Esophagus squamous epithelium (tissue), 5 donors: ENCODE measurements around the gene SMIM9. TPM values are rescaled to one million over a fixed set of nuclear protein-coding genes. Genes with fewer than 3 reads are reported as not detected.

Experiments used
- DNase-seq: peaks from one replicate; lab custom pipeline; 2025; lab: John Stamatoyannopoulos, UW
- H3K27ac ChIP-seq, 4 donors: fragments of 200-600 bp; sonication (generic); one replicate each; pipeline ENCODE4 v1.5.1; 2016 to 2019; ENCODE audit warnings: mild to moderate bottlenecking in 1 of 4
- H3K27me3 ChIP-seq, 4 donors: fragments of 200-600 bp; sonication (generic); 1 replicate in 3 of 4; 2 replicates in 1 of 4; pipeline versions ENCODE4 v1.5.1 to v1.6.0; 2017 to 2021; ENCODE audit warnings: antibody characterized with exemption in 1 of 4
- H3K36me3 ChIP-seq, 3 donors: fragments of 200-600 bp; sonication (generic); one replicate each; pipeline ENCODE4 v1.5.1; 2016 to 2019
- H3K4me1 ChIP-seq, 3 donors: fragments of 200-600 bp; sonication (generic); one replicate each; pipeline ENCODE4 v1.5.1; 2017 to 2019
- H3K4me3 ChIP-seq, 4 donors: fragments of 200-600 bp; sonication (generic); 1 replicate in 3 of 4; 2 replicates in 1 of 4; pipeline ENCODE4 v1.5.1; 2016 to 2019; ENCODE audit warnings: mild to moderate bottlenecking in 2 of 4, moderate library complexity in 1 of 4
- H3K9me3 ChIP-seq, 3 donors: fragments of 200-600 bp; sonication (generic); one replicate each; pipeline ENCODE4 v1.5.1; 2016 to 2019
- POLR2A ChIP-seq, 4 donors: fragments of 450-650 bp; IDR thresholded peaks; one replicate each; pipeline ENCODE4 v1.6.1; 2017; ENCODE audit warnings: antibody characterized with exemption in 4 of 4, mild to moderate bottlenecking in 4 of 4, moderate library complexity in 3 of 4
- WGBS, 2 donors: methylation state at CpG; one replicate each; pipeline ENCODE4 v1.1.5; 2018; 5-methylcytosine and 5-hydroxymethylcytosine counted together
- intact Hi-C: fragments of 100-400 bp; cut with DNase I; formaldehyde crosslinking; loops from one replicate; pipeline ENCODE4 v1.15.0; 2022
- total RNA-seq, 4 donors: library from RNA; depleted of rRNA; stranded (reverse); fragments of >200 nt; gene quantifications; one replicate each; pipeline ENCODE4 v1.1.0, GENCODE V29; 2016
- TF ChIP-seq, protein P1 (sequence below), 6 experiments: fragments of 450-650 bp in 4 of 6; fragments of 200-600 bp in 2 of 6; sonication (generic) in 2 of 6; IDR thresholded peaks; one replicate each; pipeline ENCODE4 v1.5.1; 2016 to 2019; ENCODE audit warnings: antibody characterized with exemption in 6 of 6, mild to moderate bottlenecking in 4 of 6, moderate library complexity in 4 of 6
- donor health status: DM: yes; HTN: yes; CAD: no.

SMIM9 gene
- total RNA-seq, 4 donors from 2014 or later = not detected

DNA sequence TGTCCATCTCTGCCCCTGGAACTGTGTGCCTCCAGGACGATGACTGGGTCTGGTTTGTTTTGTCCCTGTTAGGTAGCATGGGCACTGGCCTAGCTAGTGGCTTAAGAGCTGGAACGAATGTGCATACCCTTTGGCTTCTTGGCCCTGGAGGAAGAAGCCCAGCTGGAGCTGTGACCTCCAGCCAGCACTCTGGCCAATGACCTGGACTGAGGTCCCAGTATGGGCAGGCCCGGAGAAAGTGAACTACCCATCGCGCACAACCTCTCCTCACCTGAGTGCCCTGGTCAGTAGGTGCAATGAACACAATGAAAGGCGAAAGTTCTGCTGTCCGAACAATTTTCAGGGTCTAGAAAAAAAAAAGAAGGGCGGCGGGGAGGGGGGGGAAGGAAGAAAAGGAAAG is 53.5 kb downstream of the SMIM9 start:
- intact Hi-C loops = no loop called here
- Histone ChIP-seq H3K4me3 (no peak overlapping the region), H3K36me3 (peaks cover 0 to 41% (median 10%) of the 10 kb centered on the region in 3 donors), H3K27me3 (no peaks in the 10 kb centered on the region), H3K9me3 (no peaks in the 10 kb centered on the region), H3K4me1 (no peaks in the 10 kb centered on the region), H3K27ac (no peak overlapping the region)
- no peak for DNase-seq
- TF ChIP-seq POLR2A (IDR thresholded peaks at IDR 0.05) = no peak
- TF ChIP-seq, protein P1, sequence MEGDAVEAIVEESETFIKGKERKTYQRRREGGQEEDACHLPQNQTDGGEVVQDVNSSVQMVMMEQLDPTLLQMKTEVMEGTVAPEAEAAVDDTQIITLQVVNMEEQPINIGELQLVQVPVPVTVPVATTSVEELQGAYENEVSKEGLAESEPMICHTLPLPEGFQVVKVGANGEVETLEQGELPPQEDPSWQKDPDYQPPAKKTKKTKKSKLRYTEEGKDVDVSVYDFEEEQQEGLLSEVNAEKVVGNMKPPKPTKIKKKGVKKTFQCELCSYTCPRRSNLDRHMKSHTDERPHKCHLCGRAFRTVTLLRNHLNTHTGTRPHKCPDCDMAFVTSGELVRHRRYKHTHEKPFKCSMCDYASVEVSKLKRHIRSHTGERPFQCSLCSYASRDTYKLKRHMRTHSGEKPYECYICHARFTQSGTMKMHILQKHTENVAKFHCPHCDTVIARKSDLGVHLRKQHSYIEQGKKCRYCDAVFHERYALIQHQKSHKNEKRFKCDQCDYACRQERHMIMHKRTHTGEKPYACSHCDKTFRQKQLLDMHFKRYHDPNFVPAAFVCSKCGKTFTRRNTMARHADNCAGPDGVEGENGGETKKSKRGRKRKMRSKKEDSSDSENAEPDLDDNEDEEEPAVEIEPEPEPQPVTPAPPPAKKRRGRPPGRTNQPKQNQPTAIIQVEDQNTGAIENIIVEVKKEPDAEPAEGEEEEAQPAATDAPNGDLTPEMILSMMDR (IDR thresholded peaks at IDR 0.05) = no peak
- 75 to 92% methylated on average over 4 to 6 of the region's 9 CpGs for WGBS, 2 donors

DNA sequence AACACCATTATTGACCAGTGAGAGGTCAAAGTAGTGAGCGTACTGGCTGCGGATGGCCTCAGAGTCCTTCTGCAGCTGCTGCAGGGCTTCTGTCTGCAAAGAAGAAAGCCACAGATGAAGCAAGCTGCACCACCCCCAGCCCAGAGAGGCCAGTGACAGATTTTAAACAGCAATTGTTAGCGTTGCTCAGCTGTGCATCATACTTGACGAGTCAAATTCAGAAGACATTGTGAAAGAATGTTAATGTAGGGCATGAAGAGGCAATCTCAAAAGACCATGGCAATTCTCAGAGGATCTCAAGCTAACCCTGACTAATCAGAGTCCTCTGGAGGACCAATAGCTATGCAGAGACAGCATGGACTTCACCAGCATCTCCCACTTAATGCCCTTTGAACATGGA is 55.2 kb downstream of the SMIM9 start:
- peaks cover 0 to 7% (median 0%) of the 10 kb centered on the region in 3 donors for H3K4me1 ChIP-seq
- no peak for DNase-seq
- intact Hi-C loops = no loop called here
- no peak for TF ChIP-seq POLR2A (IDR thresholded peaks at IDR 0.05)
- TF ChIP-seq, protein P1 (IDR thresholded peaks at IDR 0.05) = no peak
- no peaks in the 10 kb centered on the region for H3K9me3 ChIP-seq
- H3K36me3 ChIP-seq = peaks cover 0 to 58% (median 11%) of the 10 kb centered on the region in 3 donors
- H3K27me3 ChIP-seq = no peaks in the 10 kb centered on the region
- no peak overlapping the region for H3K4me3 ChIP-seq
- no peak overlapping the region for H3K27ac ChIP-seq
- 100% methylated on average over 3 of the region's 4 CpGs; no CpG with 5 or more reads in 1 of the 2 donors for WGBS, 2 donors

DNA sequence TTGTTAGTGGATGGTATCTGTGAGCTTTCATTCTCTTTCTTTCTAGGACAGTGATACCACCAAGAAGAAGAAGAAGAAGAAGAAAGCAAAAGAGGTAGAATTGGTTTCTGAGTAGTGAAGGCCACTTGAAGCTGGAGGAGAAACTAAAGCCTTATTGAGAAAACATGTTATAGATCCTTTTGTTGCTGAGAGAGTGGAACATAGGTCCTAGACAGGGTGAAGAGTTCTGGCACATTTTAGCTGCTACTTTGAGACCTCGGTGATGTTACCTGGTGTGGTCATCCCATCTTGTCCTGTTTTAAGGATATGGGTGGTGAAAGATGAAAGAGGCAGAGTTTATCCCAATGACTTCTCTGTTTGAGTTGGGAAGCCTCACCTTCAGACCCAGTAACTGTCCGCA is 57.7 kb downstream of the SMIM9 start:
- intact Hi-C loops = no loop called here
- H3K36me3 ChIP-seq = peaks cover 0 to 80% (median 14%) of the 10 kb centered on the region in 3 donors
- no peaks in the 10 kb centered on the region for H3K9me3 ChIP-seq
- DNase-seq = no peak
- H3K4me1 ChIP-seq = peaks cover 0 to 7% (median 0%) of the 10 kb centered on the region in 3 donors
- TF ChIP-seq, protein P1 (IDR thresholded peaks at IDR 0.05) = no peak
- no peak for TF ChIP-seq POLR2A (IDR thresholded peaks at IDR 0.05)
- H3K27me3 ChIP-seq = no peaks in the 10 kb centered on the region
- 86 to 100% methylated on average over 2 of the region's 2 CpGs for WGBS, 2 donors
- no peak overlapping the region for H3K27ac ChIP-seq
- H3K4me3 ChIP-seq = no peak overlapping the region

DNA sequence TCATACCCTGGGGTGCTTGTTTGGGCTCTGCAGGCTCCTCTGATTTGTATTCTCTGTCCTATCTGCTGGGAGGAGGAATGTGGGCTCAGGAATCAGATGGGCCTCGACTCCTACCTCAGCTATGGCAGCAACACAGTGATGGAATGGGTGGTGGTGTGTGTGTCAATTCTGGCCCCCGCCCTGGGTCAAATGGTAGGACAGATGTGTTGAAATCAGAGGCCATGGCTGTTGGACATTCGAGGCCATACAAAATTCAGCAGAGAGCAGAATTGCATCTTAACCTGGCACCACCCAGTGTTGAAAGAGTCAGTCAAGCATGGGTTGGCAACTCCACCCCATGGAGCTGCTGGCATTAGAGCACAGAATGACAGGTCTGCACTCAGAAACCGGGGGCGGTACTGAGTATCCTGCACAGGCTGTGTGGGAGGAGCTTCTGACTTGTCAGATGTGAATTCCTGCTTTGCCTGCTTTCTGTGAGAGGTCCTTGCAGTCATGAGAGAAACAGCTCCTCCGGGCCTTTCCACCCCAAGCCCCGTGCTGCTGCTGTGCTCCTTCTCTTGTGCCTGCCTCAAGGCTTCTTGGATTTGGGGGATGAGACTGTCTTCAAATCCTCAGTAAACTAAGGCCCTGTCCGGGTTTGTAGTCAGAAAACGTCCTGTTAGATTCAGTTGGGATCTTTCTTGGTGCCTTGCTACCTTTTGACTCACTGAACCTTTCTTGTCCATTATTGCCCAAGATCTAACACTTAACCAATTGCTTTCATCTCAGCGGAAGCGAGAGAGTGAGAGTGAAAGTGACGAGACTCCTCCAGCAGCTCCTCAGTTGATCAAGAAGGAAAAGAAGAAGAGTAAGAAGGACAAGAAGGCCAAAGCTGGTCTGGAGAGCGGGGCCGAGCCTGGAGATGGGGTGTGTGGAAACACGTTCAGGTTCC is 58.8 kb downstream of the SMIM9 start:
- H3K9me3 ChIP-seq = no peaks in the 10 kb centered on the region
- WGBS, 2 donors = 71 to 85% methylated on average over 5 to 12 of the region's 15 CpGs
- H3K4me1 ChIP-seq = peaks cover 0 to 7% (median 0%) of the 10 kb centered on the region in 3 donors
- intact Hi-C loops = no loop called here
- no peak overlapping the region for H3K4me3 ChIP-seq
- DNase-seq = no peak
- no peak overlapping the region for H3K27ac ChIP-seq
- H3K36me3 ChIP-seq = peaks cover 0 to 83% (median 14%) of the 10 kb centered on the region in 3 donors
- H3K27me3 ChIP-seq = no peaks in the 10 kb centered on the region
- TF ChIP-seq, protein P1 (IDR thresholded peaks at IDR 0.05) = no peak

DNA sequence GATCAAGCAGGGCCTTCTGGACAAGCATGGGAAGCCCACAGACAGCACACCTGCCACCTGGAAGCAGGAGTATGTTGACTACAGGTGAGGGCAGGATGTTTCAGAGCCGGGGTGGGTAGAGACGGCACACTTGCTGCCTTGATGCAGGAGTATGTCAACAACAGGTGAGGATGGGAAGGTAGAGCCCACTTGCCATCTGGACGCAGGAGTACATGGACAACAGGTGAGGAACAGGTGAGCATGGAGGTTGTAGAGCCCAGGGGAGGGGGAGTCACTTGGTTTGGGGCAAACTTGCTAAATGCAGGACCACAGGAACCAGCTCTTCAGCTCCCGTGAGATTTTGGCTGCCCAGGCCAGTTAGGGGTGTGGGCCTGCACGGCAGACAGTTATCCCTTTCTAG is 59.8 kb downstream of the SMIM9 start:
- no peak for DNase-seq
- peaks cover 0 to 90% (median 14%) of the 10 kb centered on the region in 3 donors for H3K36me3 ChIP-seq
- H3K27ac ChIP-seq = no peak overlapping the region
- no peak overlapping the region for H3K4me3 ChIP-seq
- intact Hi-C loops = no loop called here
- H3K27me3 ChIP-seq = no peaks in the 10 kb centered on the region
- no peaks in the 10 kb centered on the region for H3K9me3 ChIP-seq
- peaks cover 0 to 7% (median 0%) of the 10 kb centered on the region in 3 donors for H3K4me1 ChIP-seq
- 76 to 100% methylated on average over 3 to 5 of the region's 5 CpGs for WGBS, 2 donors
- TF ChIP-seq, protein P1 (IDR thresholded peaks at IDR 0.05) = no peak
- no peak for TF ChIP-seq POLR2A (IDR thresholded peaks at IDR 0.05)
